ENCODE results near the gene KATNB1.
"Not testable (repeated sequence)": the region's sequence is repeated elsewhere in the genome, so short reads cannot be mapped to it uniquely, and the experiment has no call there.

KATNB1 gene

DNA sequence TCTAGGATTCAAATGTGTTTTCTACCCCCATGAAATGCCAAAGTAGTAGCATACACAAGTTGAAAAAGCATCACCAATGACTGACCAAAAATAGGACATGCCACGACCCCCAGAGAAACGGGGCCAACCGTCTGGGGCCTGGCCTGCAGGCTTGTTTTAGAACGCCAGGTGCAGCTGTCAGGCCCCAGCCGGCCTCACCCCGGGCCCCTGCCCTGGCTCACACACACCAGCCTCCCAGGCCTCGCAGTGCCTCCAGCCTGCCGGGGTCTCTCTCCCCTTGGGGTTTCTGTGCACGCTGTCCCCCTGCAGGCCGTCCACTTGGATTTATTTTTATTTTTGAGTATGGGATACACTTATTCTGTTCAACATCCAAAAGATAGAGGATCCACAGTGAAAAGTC lies 7.9 kb downstream of the KATNB1 start:
- DNase-seq (ENCODE audit: low spot score) = no peak

- no peak for DNase-seq (ENCODE audit: low spot score)
These were observed 8.5 kb downstream of the KATNB1 start for GRCh38 chr16:57743886-57744641.

DNA sequence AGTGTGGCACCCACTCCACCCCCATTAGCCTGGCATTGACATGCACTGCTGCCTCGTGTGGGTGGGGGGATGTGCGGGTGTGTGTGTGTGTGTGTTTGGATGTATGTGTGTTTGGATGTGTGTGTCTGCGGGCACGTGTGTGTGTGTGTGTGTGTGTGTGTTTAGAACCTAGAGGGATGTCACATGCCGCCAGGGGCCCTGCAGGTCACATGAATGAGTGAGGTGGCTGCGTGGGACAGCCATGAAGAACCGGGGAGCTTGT lies 9.0 kb downstream of the KATNB1 start:
- DNase-seq (ENCODE audit: low spot score) = no peak

GRCh38 chr16:57745768-57746167 lies 10.2 kb downstream of the KATNB1 start:
- DNase-seq (ENCODE audit: low spot score) = no peak

GRCh38 chr16:57746316-57746715 lies 10.7 kb downstream of the KATNB1 start:
- DNase-seq (ENCODE audit: low spot score) = not testable (repeated sequence)

GRCh38 chr16:57747091-57747490 lies 11.5 kb downstream of the KATNB1 start:
- no peak for DNase-seq (ENCODE audit: low spot score)

- no peak for DNase-seq (ENCODE audit: low spot score)
These were observed 11.9 kb downstream of the KATNB1 start for GRCh38 chr16:57747496-57747895.

- no peak for DNase-seq (ENCODE audit: low spot score)
These were observed 12.4 kb downstream of the KATNB1 start for GRCh38 chr16:57747996-57748395.

- DNase-seq (ENCODE audit: low spot score) = no peak
These were observed 13.0 kb downstream of the KATNB1 start for GRCh38 chr16:57748596-57748995.

DNA sequence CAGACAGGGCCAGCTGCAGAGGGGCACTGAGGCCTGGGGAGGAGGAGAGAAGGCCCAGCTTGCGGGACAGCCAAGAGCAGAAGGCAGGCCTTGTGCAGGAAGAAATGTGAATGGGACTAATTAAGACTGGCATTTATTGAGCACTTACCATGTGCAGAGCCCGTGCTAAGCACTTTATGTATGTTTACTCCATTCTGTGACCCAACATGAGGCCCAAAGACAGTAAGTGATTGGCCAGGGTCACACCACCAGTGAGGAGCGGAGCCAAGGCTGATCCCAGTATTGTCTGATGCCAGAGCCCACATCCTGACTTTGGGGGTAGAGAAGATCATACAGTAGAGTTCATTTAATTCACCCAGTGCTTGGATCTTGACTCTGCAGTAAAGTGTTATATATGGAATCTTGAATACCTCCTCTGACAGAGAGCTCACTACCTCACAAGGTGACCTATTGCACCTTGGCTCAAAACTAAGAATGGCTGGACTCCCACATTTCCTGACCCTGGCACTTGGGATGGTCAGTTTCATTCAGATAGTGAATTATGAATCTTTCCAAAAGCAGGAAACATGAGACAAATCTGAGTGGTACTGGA lies 13.6 kb downstream of the KATNB1 start:
- DNase-seq (ENCODE audit: low spot score) = no peak

GRCh38 chr16:57749856-57750452 lies 14.4 kb downstream of the KATNB1 start:
- no peak for DNase-seq (ENCODE audit: low spot score)

GRCh38 chr16:57750796-57751538 lies 15.4 kb downstream of the KATNB1 start:
- DNase-seq (ENCODE audit: low spot score) = no peak

- DNase-seq (ENCODE audit: low spot score) = no peak
These were observed 16.1 kb downstream of the KATNB1 start for GRCh38 chr16:57751539-57752202.

DNA sequence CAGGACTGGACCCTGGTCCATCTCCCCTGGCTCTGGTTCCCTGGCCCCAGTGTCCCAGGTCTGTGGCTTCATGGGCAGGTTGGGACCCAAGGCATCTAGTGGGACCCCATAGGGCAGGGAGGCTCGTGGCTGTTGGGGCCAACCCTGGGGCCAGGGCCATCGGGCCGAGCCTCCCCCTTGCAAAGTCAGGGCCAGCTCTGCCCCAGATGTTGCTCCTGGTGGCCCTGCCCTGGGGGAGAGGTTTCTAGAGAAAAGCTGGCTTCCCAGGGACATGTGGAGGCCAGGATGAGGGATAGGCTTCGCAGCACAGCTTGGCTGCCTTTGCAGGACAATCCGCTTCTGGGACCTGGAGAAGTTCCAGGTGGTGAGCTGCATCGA lies 16.6 kb downstream of the KATNB1 start:
- DNase-seq (ENCODE audit: low spot score) = no peak

GRCh38 chr16:57752581-57753447 lies 17.2 kb downstream of the KATNB1 start:
- DNase-seq (ENCODE audit: low spot score) = no peak

DNA sequence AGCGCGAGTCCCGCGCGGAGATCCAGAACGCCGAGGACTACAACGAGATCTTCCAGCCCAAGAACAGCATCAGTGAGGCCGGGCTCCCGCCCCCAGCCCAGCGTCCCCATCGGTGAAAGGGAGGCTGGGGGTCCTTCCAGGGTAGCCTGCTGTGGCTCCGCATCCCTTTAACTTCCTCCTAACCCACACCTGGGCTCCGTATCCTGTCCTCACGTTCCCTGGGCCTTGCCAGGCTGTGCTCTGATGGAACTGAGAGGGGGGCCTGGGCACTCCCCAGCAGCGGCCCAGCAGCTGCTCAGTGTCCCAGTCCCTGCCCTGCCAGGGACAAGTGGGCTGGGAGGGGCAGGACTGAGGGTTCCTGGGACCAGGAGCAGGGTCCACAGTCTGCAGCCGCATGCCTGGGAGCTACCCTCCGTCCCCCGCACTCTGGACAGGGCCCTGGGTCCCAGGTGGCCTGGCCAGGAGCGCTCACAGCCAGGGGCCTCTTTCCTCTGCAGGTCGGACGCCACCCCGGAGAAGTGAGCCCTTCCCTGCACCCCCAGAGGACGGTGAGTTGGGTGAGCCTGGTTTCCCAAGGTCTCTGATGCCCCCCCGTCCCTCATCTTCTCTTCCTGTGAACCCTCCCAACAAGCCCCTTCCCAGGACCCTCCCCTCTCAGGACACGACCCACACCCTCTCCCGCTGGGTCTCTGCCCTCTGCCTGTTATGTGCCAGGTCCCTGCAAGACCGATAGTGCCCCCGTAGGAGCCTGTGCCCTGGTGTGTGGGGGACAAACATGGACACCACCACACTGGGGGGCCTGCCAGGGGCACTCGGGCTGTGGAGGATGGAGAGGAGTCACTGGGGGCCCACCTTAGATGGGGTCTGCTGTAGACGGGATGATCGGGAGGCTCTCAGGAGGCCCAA lies 18.1 kb downstream of the KATNB1 start:
- no peak for DNase-seq (ENCODE audit: low spot score)

DNA sequence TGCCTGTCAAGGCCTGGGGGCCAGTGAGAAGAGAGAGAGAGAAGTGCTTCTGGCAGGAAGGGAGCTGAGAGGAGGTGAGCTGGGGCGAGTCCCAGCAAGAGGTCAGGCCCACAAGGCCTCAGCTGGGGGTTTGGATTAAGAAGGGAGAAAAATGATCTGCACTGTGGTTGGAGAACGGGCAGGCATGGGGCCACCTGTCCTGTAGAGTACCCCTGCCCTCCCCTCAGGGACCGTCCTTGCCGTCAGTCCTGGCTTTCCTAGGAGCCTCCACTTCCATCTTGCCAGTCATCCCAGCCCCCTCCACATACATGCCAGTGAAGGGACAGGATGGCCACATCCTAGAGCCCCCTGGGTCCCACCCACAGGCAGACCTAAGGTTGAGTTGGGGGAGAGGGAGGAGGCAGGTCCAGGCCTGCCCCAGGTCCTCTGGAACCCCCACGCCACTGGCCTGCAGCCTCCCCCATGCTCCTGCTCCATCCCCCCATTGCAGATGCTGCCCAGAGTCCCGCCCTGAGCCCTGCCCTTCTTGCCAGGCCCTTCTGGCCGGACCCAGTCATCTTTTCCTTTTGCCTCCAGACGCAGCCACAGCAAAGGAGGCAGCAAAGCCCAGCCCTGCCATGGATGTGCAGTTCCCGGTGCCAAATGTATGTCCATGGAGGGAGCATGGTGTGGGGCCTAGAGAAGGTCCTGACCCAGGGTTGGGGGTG lies 18.9 kb downstream of the KATNB1 start:
- DNase-seq (ENCODE audit: low spot score) = no peak

GRCh38 chr16:57755061-57755684 lies 19.6 kb downstream of the KATNB1 start:
- no peak for DNase-seq (ENCODE audit: low spot score)

- DNase-seq (ENCODE audit: low spot score) = no peak
These were observed 20.3 kb downstream of the KATNB1 start for GRCh38 chr16:57755726-57756423.

Measured in ecto neural progenitor cell (in vitro differentiated cells).